HG03457 (cell line): ENCODE data around the gene UTP11.

Source experiments
- ATAC-seq: cut with Tn5 transposase; IDR thresholded peaks from one replicate; pipeline ENCODE4 v1.9.1; 2021; ENCODE audit warnings: moderate number of reproducible peaks; ENCODE audit not compliant: unreplicated experiment

UTP11 gene

GRCh38 chr1:38003261-38004250, 9.0 kb upstream of the UTP11 start:
- ATAC-seq: no peak

- no peak for ATAC-seq
Observed at GRCh38 chr1:38004284-38005108, 8.0 kb upstream of the UTP11 start.

- no peak for ATAC-seq
Observed at GRCh38 chr1:38005195-38006007, 7.1 kb upstream of the UTP11 start, which contains the start of gene FHL3. Gene FHL3, minus strand, starts transcription at chr1:38005514. Its CDS starts 6,102 bp downstream, at chr1:37999412.

GRCh38 chr1:38006008-38006828, 6.3 kb upstream of the UTP11 start:
- ATAC-seq: no peak

- no peak for ATAC-seq
Observed at GRCh38 chr1:38009088-38009840, 3.3 kb upstream of the UTP11 start.

GRCh38 chr1:38009841-38010180, 2.7 kb upstream of the UTP11 start:
- ATAC-seq: no peak

GRCh38 chr1:38013227-38013622, 691 bp downstream of the UTP11 start:
- ATAC-seq: no peak

GRCh38 chr1:38014171-38014570, 1.6 kb downstream of the UTP11 start:
- ATAC-seq: no peak

GRCh38 chr1:38014724-38015424, 2.3 kb downstream of the UTP11 start:
- no peak for ATAC-seq

GRCh38 chr1:38015978-38016725, 3.6 kb downstream of the UTP11 start:
- no peak for ATAC-seq

- no peak for ATAC-seq
Observed at GRCh38 chr1:38018864-38019343, 6.4 kb downstream of the UTP11 start.

GRCh38 chr1:38020396-38020795, 7.9 kb downstream of the UTP11 start:
- no peak for ATAC-seq

- no peak for ATAC-seq
Observed at GRCh38 chr1:38021969-38022368, 9.4 kb downstream of the UTP11 start.

GRCh38 chr1:38022810-38023209, 10.3 kb downstream of the UTP11 start:
- no peak for ATAC-seq

GRCh38 chr1:38025233-38025632, 12.7 kb downstream of the UTP11 start:
- ATAC-seq: no peak

- no peak for ATAC-seq
Observed at GRCh38 chr1:38025664-38026063, 13.1 kb downstream of the UTP11 start.

GRCh38 chr1:38026592-38027200, 14.2 kb downstream of the UTP11 start:
- no peak for ATAC-seq
